Measurements from ENCODE around the gene WDFY4.

DNA sequence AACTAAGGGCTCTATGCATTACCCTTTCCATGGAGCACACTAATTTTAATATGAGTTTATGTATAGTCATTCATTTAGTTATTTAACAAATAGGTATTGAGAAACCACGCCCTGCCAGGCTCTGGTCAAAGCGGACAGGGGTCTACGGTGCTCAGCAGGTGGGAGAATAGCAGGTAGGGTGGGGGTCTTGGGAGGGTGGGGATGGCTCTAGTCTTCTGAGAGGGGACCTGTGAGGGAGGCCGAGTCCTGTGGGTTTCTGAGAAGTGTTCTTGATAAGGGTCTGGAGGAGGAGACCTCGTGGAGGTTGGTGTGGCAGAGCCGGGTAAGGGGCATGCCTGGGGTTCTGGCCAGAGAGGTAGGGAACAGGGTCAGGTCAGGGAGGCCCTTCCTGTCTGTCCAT lies 1.1 kb downstream of the WDFY4 start:
- TF ChIP-seq, protein P1, sequence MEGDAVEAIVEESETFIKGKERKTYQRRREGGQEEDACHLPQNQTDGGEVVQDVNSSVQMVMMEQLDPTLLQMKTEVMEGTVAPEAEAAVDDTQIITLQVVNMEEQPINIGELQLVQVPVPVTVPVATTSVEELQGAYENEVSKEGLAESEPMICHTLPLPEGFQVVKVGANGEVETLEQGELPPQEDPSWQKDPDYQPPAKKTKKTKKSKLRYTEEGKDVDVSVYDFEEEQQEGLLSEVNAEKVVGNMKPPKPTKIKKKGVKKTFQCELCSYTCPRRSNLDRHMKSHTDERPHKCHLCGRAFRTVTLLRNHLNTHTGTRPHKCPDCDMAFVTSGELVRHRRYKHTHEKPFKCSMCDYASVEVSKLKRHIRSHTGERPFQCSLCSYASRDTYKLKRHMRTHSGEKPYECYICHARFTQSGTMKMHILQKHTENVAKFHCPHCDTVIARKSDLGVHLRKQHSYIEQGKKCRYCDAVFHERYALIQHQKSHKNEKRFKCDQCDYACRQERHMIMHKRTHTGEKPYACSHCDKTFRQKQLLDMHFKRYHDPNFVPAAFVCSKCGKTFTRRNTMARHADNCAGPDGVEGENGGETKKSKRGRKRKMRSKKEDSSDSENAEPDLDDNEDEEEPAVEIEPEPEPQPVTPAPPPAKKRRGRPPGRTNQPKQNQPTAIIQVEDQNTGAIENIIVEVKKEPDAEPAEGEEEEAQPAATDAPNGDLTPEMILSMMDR (IDR thresholded peaks at IDR 0.05) = no peak
- TF ChIP-seq POLR2A (IDR thresholded peaks at IDR 0.05) = no peak

Data from gastroesophageal sphincter (tissue), 3 donors.